Esophagus squamous epithelium (tissue), 4 donors: ENCODE results near the gene RERE.
"Not testable (repeated sequence)": the region's sequence is repeated elsewhere in the genome, so short reads cannot be mapped to it uniquely, and the experiment has no call there.

ENCODE experiments used
- POLR2A ChIP-seq, 4 donors: fragments of 450-650 bp; IDR thresholded peaks; one replicate each; pipeline ENCODE4 v1.6.1; 2017; ENCODE audit warnings: antibody characterized with exemption in 4 of 4, mild to moderate bottlenecking in 4 of 4, moderate library complexity in 3 of 4
- TF ChIP-seq, protein P1 (sequence below), 6 experiments: fragments of 450-650 bp in 4 of 6; fragments of 200-600 bp in 2 of 6; sonication (generic) in 2 of 6; IDR thresholded peaks; one replicate each; pipeline ENCODE4 v1.5.1; 2016 to 2019; ENCODE audit warnings: antibody characterized with exemption in 6 of 6, mild to moderate bottlenecking in 4 of 6, moderate library complexity in 4 of 6

GRCh38 chr1:8619917-8620502 is 197.4 kb downstream of the RERE start:
- TF ChIP-seq, protein P1, sequence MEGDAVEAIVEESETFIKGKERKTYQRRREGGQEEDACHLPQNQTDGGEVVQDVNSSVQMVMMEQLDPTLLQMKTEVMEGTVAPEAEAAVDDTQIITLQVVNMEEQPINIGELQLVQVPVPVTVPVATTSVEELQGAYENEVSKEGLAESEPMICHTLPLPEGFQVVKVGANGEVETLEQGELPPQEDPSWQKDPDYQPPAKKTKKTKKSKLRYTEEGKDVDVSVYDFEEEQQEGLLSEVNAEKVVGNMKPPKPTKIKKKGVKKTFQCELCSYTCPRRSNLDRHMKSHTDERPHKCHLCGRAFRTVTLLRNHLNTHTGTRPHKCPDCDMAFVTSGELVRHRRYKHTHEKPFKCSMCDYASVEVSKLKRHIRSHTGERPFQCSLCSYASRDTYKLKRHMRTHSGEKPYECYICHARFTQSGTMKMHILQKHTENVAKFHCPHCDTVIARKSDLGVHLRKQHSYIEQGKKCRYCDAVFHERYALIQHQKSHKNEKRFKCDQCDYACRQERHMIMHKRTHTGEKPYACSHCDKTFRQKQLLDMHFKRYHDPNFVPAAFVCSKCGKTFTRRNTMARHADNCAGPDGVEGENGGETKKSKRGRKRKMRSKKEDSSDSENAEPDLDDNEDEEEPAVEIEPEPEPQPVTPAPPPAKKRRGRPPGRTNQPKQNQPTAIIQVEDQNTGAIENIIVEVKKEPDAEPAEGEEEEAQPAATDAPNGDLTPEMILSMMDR (IDR thresholded peaks at IDR 0.05), result not testable (repeated sequence)
- not testable (repeated sequence) for TF ChIP-seq POLR2A (IDR thresholded peaks at IDR 0.05)
